HG03575 (cell line): Measurements from ENCODE around the gene HOXA10.

Experiments
- ATAC-seq: cut with Tn5 transposase; IDR thresholded peaks from one replicate; pipeline ENCODE4 v1.9.1; 2021; ENCODE audit not compliant: unreplicated experiment, insufficient number of reproducible peaks, low FRiP score; ENCODE audit errors: extremely low read depth

The HOXA10 gene

GRCh38 chr7:27204851-27205322 lies 30.8 kb upstream of the HOXA10 start:
- no peak for ATAC-seq

- no peak for ATAC-seq
Measured at GRCh38 chr7:27203964-27204594, 30.0 kb upstream of the HOXA10 start.

- no peak for ATAC-seq
Measured at GRCh38 chr7:27203365-27203953, 29.3 kb upstream of the HOXA10 start.

GRCh38 chr7:27202862-27203134 lies 28.7 kb upstream of the HOXA10 start:
- ATAC-seq = no peak

- ATAC-seq = no peak
Measured at GRCh38 chr7:27202018-27202861, 28.1 kb upstream of the HOXA10 start.

GRCh38 chr7:27201580-27202017 lies 27.5 kb upstream of the HOXA10 start:
- no peak for ATAC-seq

GRCh38 chr7:27200761-27201579 lies 26.9 kb upstream of the HOXA10 start:
- ATAC-seq = no peak

- ATAC-seq = no peak
Measured at GRCh38 chr7:27199849-27200760, 26.0 kb upstream of the HOXA10 start, which contains the start of gene HOXA13. Gene HOXA13, minus strand, starts transcription at chr7:27200091. Its CDS starts 14 bp downstream, at chr7:27200077.

- ATAC-seq = no peak
Measured at GRCh38 chr7:27198871-27199801, 25.0 kb upstream of the HOXA10 start.

- ATAC-seq = no peak
Measured at GRCh38 chr7:27198138-27198841, 24.2 kb upstream of the HOXA10 start.

GRCh38 chr7:27197137-27198042 lies 23.3 kb upstream of the HOXA10 start:
- no peak for ATAC-seq

GRCh38 chr7:27196287-27196767 lies 22.2 kb upstream of the HOXA10 start:
- no peak for ATAC-seq

- no peak for ATAC-seq
Measured at GRCh38 chr7:27194686-27195379, 20.7 kb upstream of the HOXA10 start.

GRCh38 chr7:27194002-27194352 lies 19.9 kb upstream of the HOXA10 start:
- ATAC-seq = no peak

GRCh38 chr7:27193335-27194001 lies 19.3 kb upstream of the HOXA10 start:
- ATAC-seq = no peak
